ENCODE measurements around the gene CCDC51.

DNA sequence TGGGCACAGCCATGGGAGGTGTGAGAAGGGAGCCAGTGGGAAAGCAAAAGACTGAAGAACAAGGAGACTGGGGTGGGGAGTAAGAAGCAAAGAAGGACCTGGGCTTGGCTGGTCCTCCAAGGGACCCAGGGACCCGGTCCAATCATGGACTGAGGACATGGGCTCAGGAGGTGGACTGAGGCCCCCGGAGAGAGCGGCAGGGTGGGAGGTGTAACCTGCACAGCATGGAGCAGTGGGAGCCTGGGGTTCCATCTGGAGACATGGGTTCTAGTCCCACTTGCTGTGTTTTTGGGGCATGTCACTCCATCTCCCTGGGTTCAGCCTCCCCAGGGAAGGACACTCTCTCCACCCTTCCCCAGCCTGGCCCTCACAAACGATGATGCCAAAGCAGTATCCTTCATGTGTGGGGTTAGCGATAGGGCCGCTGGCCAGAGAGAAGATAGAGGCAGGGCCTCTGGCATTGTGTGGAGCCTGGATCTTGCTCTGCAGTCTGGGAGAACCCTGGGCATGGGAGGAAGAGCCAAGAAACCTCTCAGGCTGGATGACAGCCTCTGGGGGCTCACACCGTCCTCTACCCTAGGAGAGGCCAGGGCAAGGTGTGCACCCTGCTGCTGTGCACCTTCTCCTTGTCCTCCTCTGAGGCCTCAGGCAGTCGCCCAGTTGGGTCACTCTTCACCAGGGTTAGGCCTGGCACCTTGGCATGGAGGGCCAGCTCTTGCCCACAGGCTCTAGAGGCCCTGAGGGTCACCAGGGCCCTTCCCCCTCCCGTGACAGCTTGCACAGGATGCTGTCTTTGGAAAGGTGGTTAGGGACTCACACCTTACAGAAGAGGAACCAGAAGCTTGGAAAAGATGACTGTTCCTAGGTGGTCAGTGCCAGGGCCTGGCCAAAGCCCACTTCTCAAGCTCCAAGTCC lies 41.9 kb downstream of the CCDC51 start:
- TF ChIP-seq CTCF (conservative IDR thresholded peaks at IDR 0.05; ENCODE audit: low read depth, low read length), result no peak
- TF ChIP-seq EZH2 (IDR thresholded peaks at IDR 0.05; ENCODE audit: borderline replicate concordance, low read depth, low read length, poor library complexity, severe bottlenecking), result no peak
